GM23338 (cell line): ENCODE data around the gene PPIP5K2. TPM values are rescaled to one million over a fixed set of nuclear protein-coding genes. Genes with fewer than 3 reads are reported as not detected.

Source experiments
- ATAC-seq: fragments of 200-7000 bp; cut with Tn5 transposase; 3 replicates; pipeline ENCODE4 v1.9.1; 2020
- DNase-seq: peaks from one replicate; pipeline ENCODE4 v3.0.0-alpha.2; 2015; ENCODE audit warnings: low spot score
- H2AFZ ChIP-seq: fragments of 200-600 bp; sonication (generic); 2 replicates; pipeline ENCODE4 v1.8.0; 2016; ENCODE audit warnings: antibody characterized with exemption, mild to moderate bottlenecking, moderate library complexity
- H3F3A ChIP-seq: fragments of 200-600 bp; sonication (generic); replicated peaks from 2 replicates; pipeline ENCODE4 v1.8.0; 2017; ENCODE audit warnings: antibody characterized with exemption, mixed run types, low read depth
- H3K27ac ChIP-seq: fragments of 200-600 bp; sonication (generic); 2 replicates; pipeline ENCODE4 v1.6.1; 2016; ENCODE audit warnings: low read depth
- H3K27me3 ChIP-seq: fragments of 200-600 bp; sonication (generic); 2 replicates; pipeline ENCODE4 v1.8.0; 2016; ENCODE audit warnings: mild to moderate bottlenecking, mixed run types, moderate library complexity; ENCODE audit not compliant: insufficient read depth
- H3K36me3 ChIP-seq: fragments of 200-600 bp; sonication (generic); 2 replicates; pipeline ENCODE4 v1.8.0; 2016; ENCODE audit warnings: mild to moderate bottlenecking; ENCODE audit not compliant: insufficient read depth
- H3K4me1 ChIP-seq: fragments of 200-600 bp; sonication (generic); 2 replicates; pipeline ENCODE4 v1.8.0; 2016; ENCODE audit warnings: mild to moderate bottlenecking, moderate library complexity; ENCODE audit not compliant: insufficient read depth
- H3K4me2 ChIP-seq: fragments of 200-600 bp; sonication (generic); 2 replicates; pipeline ENCODE4 v1.7.1; 2017; ENCODE audit warnings: mixed run types
- H3K4me3 ChIP-seq: fragments of 200-600 bp; sonication (generic); 2 replicates; pipeline ENCODE4 v1.6.1; 2016; ENCODE audit warnings: mixed run types
- H3K79me2 ChIP-seq: fragments of 200-600 bp; sonication (generic); replicated peaks from 2 replicates; pipeline ENCODE4 v1.8.0; 2017; ENCODE audit warnings: mild to moderate bottlenecking; ENCODE audit not compliant: insufficient read depth
- H3K9me2 ChIP-seq: fragments of 200-600 bp; sonication (generic); 2 replicates; pipeline ENCODE4 v1.8.0; 2017; ENCODE audit not compliant: insufficient read depth
- H4K20me1 ChIP-seq: fragments of 200-600 bp; sonication (generic); replicated peaks from 2 replicates; pipeline ENCODE4 v1.8.0; 2017; ENCODE audit warnings: mild to moderate bottlenecking; ENCODE audit not compliant: insufficient read depth
- H3K27ac Mint-ChIP-seq: 2 replicates; pipeline ENCODE4 v1.8.0; 2020; ENCODE audit warnings: inconsistent platforms, mild to moderate bottlenecking, moderate library complexity, mixed read lengths
- H3K27me3 Mint-ChIP-seq: 3 replicates; pipeline ENCODE4 v1.8.0; 2022; ENCODE audit warnings: low read depth, mild to moderate bottlenecking, moderate library complexity, mixed read lengths, inconsistent platforms; ENCODE audit not compliant: insufficient read depth, poor library complexity
- H3K36me3 Mint-ChIP-seq: 3 replicates; pipeline ENCODE4 v1.8.0; 2021; ENCODE audit warnings: low read depth, mild to moderate bottlenecking, inconsistent platforms, moderate library complexity, mixed read lengths
- H3K4me1 Mint-ChIP-seq: 3 replicates; pipeline ENCODE4 v1.8.0; 2020; ENCODE audit warnings: mild to moderate bottlenecking, inconsistent platforms, mixed read lengths
- H3K4me3 Mint-ChIP-seq: 3 replicates; pipeline ENCODE4 v1.8.0; 2021; ENCODE audit warnings: moderate library complexity, mild to moderate bottlenecking, inconsistent platforms, mixed read lengths
- H3K9me3 Mint-ChIP-seq: 3 replicates; pipeline ENCODE4 v1.8.0; 2020; ENCODE audit warnings: moderate library complexity, mild to moderate bottlenecking, inconsistent platforms, mixed read lengths
- CREB1 ChIP-seq: fragments of 250-450 bp; sonication (Bioruptor Pico); IDR thresholded peaks from 2 replicates; pipeline ENCODE4 v1.5.0; 2020; ENCODE audit warnings: low read depth, mild to moderate bottlenecking, moderate library complexity
- CTCF ChIP-seq, 2 experiments: fragments of 200-600 bp in 1 of 2; sonication (generic) in 1 of 2; conservative IDR thresholded peaks; 2 replicates each; pipeline versions ENCODE4 v1.5.1 to v1.6.1; 2016 to 2017; ENCODE audit warnings: antibody characterized with exemption in 2 of 2, low read depth in 2 of 2, mild to moderate bottlenecking in 2 of 2, moderate library complexity in 1 of 2
- ETS1 ChIP-seq: IDR thresholded peaks from 2 replicates; pipeline ENCODE4 v1.6.1; 2016; ENCODE audit warnings: antibody characterized with exemption
- EZH2 ChIP-seq: fragments of 200-600 bp; sonication (generic); IDR thresholded peaks from one replicate; pipeline ENCODE4 v1.8.0; 2017; ENCODE audit warnings: antibody characterized with exemption, mild to moderate bottlenecking, low read depth; ENCODE audit not compliant: unreplicated experiment
- JUNB ChIP-seq: IDR thresholded peaks from one replicate; pipeline ENCODE4 v1.6.1; 2016; ENCODE audit warnings: antibody characterized with exemption; ENCODE audit not compliant: unreplicated experiment
- NANOG ChIP-seq: IDR thresholded peaks from 2 replicates; pipeline ENCODE4 v1.6.1; 2016; ENCODE audit warnings: antibody characterized with exemption, borderline replicate concordance
- POLR2AphosphoS5 ChIP-seq: IDR thresholded peaks from 2 replicates; pipeline ENCODE4 v1.6.1; 2016; ENCODE audit warnings: antibody characterized with exemption, low read depth
- REST ChIP-seq: IDR thresholded peaks from one replicate; pipeline ENCODE4 v1.6.1; 2018; ENCODE audit warnings: antibody characterized with exemption; ENCODE audit not compliant: unreplicated experiment
- ZNF114 ChIP-seq: fragments of 250-450 bp; sonication (Bioruptor Pico); IDR thresholded peaks from 2 replicates; pipeline ENCODE4 v1.5.0; 2020; ENCODE audit warnings: mild to moderate bottlenecking, moderate library complexity
- ZNF331 ChIP-seq: fragments of 250-450 bp; sonication (Bioruptor Pico); IDR thresholded peaks from 2 replicates; pipeline ENCODE4 v1.5.0; 2020; ENCODE audit warnings: low read depth, mild to moderate bottlenecking, moderate library complexity
- polyA plus RNA-seq: library from polyadenylated mRNA; unstranded; fragments of >200 nt; fragmentation: Nextera tagmentation; extraction: Ambion mirVana; gene quantifications from 2 replicates; pipeline ENCODE4 v1.2.1, GENCODE V29; 2016
- total RNA-seq: library from RNA; depleted of rRNA; stranded (reverse); fragments of >200 nt; shearing (Covaris generic); gene quantifications from 2 replicates; pipeline ENCODE4 v1.2.3, GENCODE V29; 2014

Gene PPIP5K2
- total and polyA plus RNA-seq, 2 experiments from 2014 or later = 41.7 to 45.4 TPM

- no peak for TF ChIP-seq ETS1
- TF ChIP-seq POLR2AphosphoS5 = no peak
- TF ChIP-seq JUNB = no peak
- TF ChIP-seq ZNF331 (CRISPR knock-in tag) = no peak
- no peak for TF ChIP-seq CTCF (conservative IDR thresholded peaks at IDR 0.05; ENCODE audit: low read depth in 2 of 2)
- no peak for TF ChIP-seq EZH2
- no peak for TF ChIP-seq REST
- TF ChIP-seq CREB1 = no peak
- TF ChIP-seq NANOG = no peak
These were observed 12.0 kb upstream of the PPIP5K2 start (continued) for GRCh38 chr5:103108086-103108485.

GRCh38 chr5:103109277-103109676 lies 10.8 kb upstream of the PPIP5K2 start:
- Mint-ChIP-seq H3K27me3 (no peaks in the 10 kb centered on the region), H3K4me1 (peaks cover 20% of the 10 kb centered on the region), H3K36me3 (0 out of 3 replicates have a peak, but pooled peaks cover 2% of the 10 kb centered on the region), H3K4me3 (no peak overlapping the region), H3K9me3 (no peaks in the 10 kb centered on the region), H3K27ac (peak overlapping the region; percentile 84)
- H3K4me2 ChIP-seq = no peak overlapping the region
- H3K27ac ChIP-seq = no peak overlapping the region
- H3K9me2 ChIP-seq = no peaks in the 10 kb centered on the region
- peak; percentile 51 for ATAC-seq
- no peaks in the 10 kb centered on the region for H3K36me3 ChIP-seq
- no peaks in the 10 kb centered on the region for H4K20me1 ChIP-seq
- DNase-seq = peak; percentile 20
- H3K4me1 ChIP-seq = peaks cover 19% of the 10 kb centered on the region
- H3F3A ChIP-seq = no peaks in the 10 kb centered on the region
- TF ChIP-seq EZH2 = no peak
- TF ChIP-seq ZNF114 (CRISPR knock-in tag) = no peak
- peaks cover 16% of the 10 kb centered on the region for H3K79me2 ChIP-seq
- no peak overlapping the region for H3K4me3 ChIP-seq
- no peak overlapping the region for H2AFZ ChIP-seq
- no peaks in the 10 kb centered on the region for H3K27me3 ChIP-seq
